ENCODE results near the gene SLC2A9. TPM values are rescaled to one million over a fixed set of nuclear protein-coding genes. Genes with fewer than 3 reads are reported as not detected.

SLC2A9 gene
- total and polyA plus RNA-seq, 2 of the 8 experiments (the other 6 are each of a cell fraction or from before 2014, with no cell fraction given) = 0.20 to 0.26 TPM

GRCh38 chr4:9977518-9978031 lies 43.7 kb downstream of the SLC2A9 start (continued):
- TF ChIP-seq, protein P1, sequence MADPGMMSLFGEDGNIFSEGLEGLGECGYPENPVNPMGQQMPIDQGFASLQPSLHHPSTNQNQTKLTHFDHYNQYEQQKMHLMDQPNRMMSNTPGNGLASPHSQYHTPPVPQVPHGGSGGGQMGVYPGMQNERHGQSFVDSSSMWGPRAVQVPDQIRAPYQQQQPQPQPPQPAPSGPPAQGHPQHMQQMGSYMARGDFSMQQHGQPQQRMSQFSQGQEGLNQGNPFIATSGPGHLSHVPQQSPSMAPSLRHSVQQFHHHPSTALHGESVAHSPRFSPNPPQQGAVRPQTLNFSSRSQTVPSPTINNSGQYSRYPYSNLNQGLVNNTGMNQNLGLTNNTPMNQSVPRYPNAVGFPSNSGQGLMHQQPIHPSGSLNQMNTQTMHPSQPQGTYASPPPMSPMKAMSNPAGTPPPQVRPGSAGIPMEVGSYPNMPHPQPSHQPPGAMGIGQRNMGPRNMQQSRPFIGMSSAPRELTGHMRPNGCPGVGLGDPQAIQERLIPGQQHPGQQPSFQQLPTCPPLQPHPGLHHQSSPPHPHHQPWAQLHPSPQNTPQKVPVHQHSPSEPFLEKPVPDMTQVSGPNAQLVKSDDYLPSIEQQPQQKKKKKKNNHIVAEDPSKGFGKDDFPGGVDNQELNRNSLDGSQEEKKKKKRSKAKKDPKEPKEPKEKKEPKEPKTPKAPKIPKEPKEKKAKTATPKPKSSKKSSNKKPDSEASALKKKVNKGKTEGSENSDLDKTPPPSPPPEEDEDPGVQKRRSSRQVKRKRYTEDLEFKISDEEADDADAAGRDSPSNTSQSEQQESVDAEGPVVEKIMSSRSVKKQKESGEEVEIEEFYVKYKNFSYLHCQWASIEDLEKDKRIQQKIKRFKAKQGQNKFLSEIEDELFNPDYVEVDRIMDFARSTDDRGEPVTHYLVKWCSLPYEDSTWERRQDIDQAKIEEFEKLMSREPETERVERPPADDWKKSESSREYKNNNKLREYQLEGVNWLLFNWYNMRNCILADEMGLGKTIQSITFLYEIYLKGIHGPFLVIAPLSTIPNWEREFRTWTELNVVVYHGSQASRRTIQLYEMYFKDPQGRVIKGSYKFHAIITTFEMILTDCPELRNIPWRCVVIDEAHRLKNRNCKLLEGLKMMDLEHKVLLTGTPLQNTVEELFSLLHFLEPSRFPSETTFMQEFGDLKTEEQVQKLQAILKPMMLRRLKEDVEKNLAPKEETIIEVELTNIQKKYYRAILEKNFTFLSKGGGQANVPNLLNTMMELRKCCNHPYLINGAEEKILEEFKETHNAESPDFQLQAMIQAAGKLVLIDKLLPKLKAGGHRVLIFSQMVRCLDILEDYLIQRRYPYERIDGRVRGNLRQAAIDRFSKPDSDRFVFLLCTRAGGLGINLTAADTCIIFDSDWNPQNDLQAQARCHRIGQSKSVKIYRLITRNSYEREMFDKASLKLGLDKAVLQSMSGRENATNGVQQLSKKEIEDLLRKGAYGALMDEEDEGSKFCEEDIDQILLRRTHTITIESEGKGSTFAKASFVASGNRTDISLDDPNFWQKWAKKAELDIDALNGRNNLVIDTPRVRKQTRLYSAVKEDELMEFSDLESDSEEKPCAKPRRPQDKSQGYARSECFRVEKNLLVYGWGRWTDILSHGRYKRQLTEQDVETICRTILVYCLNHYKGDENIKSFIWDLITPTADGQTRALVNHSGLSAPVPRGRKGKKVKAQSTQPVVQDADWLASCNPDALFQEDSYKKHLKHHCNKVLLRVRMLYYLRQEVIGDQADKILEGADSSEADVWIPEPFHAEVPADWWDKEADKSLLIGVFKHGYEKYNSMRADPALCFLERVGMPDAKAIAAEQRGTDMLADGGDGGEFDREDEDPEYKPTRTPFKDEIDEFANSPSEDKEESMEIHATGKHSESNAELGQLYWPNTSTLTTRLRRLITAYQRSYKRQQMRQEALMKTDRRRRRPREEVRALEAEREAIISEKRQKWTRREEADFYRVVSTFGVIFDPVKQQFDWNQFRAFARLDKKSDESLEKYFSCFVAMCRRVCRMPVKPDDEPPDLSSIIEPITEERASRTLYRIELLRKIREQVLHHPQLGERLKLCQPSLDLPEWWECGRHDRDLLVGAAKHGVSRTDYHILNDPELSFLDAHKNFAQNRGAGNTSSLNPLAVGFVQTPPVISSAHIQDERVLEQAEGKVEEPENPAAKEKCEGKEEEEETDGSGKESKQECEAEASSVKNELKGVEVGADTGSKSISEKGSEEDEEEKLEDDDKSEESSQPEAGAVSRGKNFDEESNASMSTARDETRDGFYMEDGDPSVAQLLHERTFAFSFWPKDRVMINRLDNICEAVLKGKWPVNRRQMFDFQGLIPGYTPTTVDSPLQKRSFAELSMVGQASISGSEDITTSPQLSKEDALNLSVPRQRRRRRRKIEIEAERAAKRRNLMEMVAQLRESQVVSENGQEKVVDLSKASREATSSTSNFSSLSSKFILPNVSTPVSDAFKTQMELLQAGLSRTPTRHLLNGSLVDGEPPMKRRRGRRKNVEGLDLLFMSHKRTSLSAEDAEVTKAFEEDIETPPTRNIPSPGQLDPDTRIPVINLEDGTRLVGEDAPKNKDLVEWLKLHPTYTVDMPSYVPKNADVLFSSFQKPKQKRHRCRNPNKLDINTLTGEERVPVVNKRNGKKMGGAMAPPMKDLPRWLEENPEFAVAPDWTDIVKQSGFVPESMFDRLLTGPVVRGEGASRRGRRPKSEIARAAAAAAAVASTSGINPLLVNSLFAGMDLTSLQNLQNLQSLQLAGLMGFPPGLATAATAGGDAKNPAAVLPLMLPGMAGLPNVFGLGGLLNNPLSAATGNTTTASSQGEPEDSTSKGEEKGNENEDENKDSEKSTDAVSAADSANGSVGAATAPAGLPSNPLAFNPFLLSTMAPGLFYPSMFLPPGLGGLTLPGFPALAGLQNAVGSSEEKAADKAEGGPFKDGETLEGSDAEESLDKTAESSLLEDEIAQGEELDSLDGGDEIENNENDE (IDR thresholded peaks at IDR 0.05; ENCODE audit: insufficient replicate concordance, low read length) = no peak
- no peak for TF ChIP-seq GABPA (IDR thresholded peaks at IDR 0.05; ENCODE audit: borderline replicate concordance, insufficient read depth, low read length)
